ENCODE measurements around the gene WNT7A.

Gene WNT7A

DNA sequence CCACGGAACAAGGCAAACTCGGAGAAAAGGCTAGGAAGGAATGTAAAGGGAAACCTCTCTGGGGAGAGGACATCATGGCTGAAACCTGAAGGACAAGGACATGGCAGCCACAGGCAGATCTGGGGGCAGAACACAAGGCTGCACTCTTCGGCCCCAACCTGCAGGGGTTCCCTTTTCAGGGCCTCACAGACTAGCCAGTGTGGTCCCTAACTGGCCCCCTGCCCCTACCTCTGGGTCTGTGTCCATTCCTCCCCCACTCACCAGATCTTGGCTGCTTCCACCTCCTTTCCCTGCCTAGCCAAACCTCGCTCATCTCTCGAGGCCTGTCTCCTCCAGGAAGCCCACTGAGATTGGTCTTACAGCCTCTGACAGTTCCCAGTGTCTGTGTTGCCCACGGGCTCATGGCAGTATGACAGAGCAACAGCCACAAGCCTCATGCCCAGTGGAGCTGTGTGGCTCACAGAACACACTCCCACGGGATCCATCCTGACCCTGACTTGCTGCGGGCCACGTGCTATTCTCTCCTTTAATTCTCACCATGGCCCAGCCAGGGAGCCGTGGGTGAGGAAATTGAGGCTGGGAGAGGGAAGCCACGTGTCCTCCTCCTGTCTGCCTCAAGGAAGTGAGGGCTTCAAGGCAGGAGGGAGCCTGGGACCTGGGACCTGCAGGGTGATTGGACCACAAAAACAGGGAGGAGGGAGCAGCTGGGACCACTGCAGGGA, 26.5 kb downstream of the WNT7A start:
- peaks cover 2% of the 10 kb centered on the region for H3K9me3 ChIP-seq (ENCODE audit: severe bottlenecking)
- H3K36me3 ChIP-seq = no peaks in the 10 kb centered on the region
- TF ChIP-seq, protein P1, sequence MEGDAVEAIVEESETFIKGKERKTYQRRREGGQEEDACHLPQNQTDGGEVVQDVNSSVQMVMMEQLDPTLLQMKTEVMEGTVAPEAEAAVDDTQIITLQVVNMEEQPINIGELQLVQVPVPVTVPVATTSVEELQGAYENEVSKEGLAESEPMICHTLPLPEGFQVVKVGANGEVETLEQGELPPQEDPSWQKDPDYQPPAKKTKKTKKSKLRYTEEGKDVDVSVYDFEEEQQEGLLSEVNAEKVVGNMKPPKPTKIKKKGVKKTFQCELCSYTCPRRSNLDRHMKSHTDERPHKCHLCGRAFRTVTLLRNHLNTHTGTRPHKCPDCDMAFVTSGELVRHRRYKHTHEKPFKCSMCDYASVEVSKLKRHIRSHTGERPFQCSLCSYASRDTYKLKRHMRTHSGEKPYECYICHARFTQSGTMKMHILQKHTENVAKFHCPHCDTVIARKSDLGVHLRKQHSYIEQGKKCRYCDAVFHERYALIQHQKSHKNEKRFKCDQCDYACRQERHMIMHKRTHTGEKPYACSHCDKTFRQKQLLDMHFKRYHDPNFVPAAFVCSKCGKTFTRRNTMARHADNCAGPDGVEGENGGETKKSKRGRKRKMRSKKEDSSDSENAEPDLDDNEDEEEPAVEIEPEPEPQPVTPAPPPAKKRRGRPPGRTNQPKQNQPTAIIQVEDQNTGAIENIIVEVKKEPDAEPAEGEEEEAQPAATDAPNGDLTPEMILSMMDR (IDR thresholded peaks at IDR 0.05; ENCODE audit: low read depth, low read length) = no peak
- DNase-seq = no peak
- H3K27ac ChIP-seq = no peak overlapping the region
- peaks cover 90% of the 10 kb centered on the region for H3K27me3 ChIP-seq (ENCODE audit: insufficient read depth, low read depth, severe bottlenecking)
- no peak overlapping the region for H3K4me3 ChIP-seq (ENCODE audit: low read depth, low read length)

DNA sequence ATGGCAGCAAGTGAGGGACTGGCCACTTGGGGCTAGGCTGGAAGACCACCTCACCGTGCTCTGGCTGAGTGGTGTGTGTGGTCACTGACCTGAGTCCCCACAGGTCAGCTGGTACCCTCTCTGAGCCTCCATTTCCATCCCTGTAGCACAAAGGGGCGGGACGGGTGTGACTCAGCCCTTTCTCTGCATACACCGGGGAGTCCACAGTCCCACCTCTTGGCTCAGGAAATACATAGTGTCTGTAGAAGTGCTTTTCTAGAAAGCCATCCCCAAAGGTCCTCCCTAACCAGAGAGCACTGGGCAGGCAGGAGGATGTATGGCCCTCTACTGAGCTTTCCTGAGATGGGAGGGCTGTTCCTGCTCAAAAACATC, 27.2 kb downstream of the WNT7A start:
- no peak overlapping the region for H3K27ac ChIP-seq
- TF ChIP-seq, protein P1 (IDR thresholded peaks at IDR 0.05; ENCODE audit: low read depth, low read length) = no peak
- H3K27me3 ChIP-seq (ENCODE audit: insufficient read depth, low read depth, severe bottlenecking) = peaks cover 90% of the 10 kb centered on the region

DNA sequence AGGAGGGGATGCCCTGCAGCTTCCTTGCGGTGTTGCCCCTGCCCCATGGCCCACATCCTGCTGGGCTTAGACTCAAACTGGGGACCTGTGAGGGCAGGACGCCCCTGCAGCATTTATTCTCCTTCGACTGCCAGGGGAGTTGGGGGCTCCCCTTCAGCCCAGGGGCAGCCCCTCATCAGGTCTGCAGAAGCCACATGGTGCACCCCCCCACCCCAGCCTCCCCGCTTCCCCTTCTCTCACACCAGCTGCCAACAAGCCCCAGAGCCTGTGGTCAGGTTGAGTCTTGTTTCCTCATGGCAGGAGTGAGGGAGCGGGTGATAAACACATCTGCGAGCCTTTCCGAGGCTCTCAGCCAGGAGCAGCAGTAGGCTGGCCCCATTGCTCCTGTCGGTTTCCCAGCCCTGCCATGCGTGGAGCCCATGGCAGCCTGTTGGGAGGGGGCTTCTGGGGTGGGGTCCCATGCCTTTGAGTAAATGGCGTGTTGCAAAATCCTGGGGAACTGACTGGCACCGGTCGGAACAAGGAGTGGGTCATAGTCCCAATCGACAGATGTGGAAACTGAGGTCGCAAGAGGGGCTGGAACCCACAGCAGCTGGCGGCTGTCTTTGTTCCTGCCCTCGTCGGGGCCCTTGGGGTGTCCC, 27.8 kb downstream of the WNT7A start:
- H3K36me3 ChIP-seq = no peaks in the 10 kb centered on the region
- TF ChIP-seq, protein P1 (IDR thresholded peaks at IDR 0.05; ENCODE audit: low read depth, low read length) = no peak
- no peak overlapping the region for H3K4me3 ChIP-seq (ENCODE audit: low read depth, low read length)
- no peak overlapping the region for H3K27ac ChIP-seq
- no peak for DNase-seq
- peaks cover 2% of the 10 kb centered on the region for H3K9me3 ChIP-seq (ENCODE audit: severe bottlenecking)
- H3K27me3 ChIP-seq (ENCODE audit: insufficient read depth, low read depth, severe bottlenecking) = peaks cover 89% of the 10 kb centered on the region

More for the DNA sequence above, 27.2 kb downstream of the WNT7A start:
- Histone ChIP-seq H3K36me3 (no peaks in the 10 kb centered on the region), H3K4me3 (ENCODE audit: low read depth, low read length) (no peak overlapping the region), H3K9me3 (ENCODE audit: severe bottlenecking) (peaks cover 2% of the 10 kb centered on the region)
- no peak for DNase-seq

DNA sequence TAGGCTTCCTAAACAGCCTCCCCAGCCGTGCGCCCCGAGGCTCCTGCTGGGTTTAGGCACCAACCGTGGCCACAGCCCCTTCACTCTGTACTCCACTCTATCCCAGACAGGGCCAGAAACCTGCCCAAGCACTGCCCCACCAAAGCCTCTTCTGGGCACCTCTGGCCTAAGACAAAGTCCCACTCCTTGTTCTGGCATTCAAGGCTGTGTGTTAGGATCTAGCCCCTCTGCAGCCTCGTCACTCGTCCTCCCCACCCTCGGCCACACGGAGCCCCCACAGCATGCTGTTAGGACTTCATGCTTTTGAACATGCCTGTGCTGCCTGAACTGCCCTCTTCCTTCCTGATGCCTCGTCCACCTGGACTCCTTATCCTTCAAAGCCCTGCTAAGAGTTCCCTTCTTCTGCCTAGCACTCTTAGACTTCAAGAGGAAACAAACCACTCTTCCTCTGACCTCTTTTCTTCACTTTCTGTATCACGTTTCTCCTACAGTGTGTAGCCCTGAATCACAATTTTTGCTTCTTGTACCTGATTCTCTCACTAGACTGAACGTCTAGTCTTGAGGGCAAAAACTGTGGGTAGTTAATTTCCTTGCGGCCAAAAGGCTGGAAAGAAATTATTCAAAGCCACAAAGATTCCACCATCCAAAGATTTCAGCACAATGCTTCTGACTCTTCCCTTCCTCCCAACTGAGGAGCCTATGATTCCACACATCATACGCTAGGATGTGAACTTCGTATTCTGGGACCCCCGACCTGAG, 28.6 kb downstream of the WNT7A start:
- TF ChIP-seq, protein P1 (IDR thresholded peaks at IDR 0.05; ENCODE audit: low read depth, low read length) = no peak
- Histone ChIP-seq H3K36me3 (no peaks in the 10 kb centered on the region), H3K4me3 (ENCODE audit: low read depth, low read length) (no peak overlapping the region), H3K27me3 (ENCODE audit: insufficient read depth, low read depth, severe bottlenecking) (peaks cover 90% of the 10 kb centered on the region), H3K9me3 (ENCODE audit: severe bottlenecking) (peaks cover 2% of the 10 kb centered on the region), H3K27ac (no peak overlapping the region)
- no peak for DNase-seq

DNA sequence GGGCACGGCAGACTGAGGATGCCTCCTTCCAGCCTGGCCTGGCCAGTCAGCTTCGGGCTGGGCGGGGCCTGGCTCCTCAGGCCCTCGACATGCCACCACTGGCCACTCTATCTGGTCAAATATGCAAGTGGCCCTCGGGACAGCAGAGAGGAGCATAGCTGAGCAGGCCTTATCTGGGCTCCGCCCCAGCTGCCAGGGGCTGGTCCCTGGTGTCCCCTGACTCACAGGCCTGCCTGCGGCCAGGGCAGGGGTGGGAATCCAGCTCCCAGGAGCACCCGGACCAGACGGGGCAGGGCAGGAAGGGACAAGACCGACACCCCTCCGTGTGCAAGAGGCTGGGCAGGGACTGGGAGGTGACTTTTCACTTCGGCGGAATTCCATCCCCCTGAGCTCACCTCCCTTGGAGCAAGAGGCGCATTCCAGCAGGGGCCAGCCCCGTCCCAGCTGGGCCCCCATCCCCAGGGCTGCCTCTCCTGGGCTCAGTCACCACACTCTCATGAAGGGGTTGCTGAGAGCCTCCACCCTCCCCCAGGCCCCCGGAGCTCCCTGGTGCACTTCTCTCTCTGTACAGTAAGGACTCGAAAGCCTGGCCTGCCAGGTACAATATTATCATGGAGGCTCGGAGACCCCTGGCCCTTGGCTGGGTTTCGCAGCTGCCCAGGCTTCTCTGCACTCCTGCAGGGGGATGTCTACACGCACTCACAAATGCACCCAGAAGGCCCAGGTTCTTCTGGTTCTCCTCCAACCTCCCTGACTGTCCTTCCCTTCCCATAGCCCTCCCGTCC, 29.5 kb downstream of the WNT7A start:
- Histone ChIP-seq H3K9me3 (ENCODE audit: severe bottlenecking) (peaks cover 2% of the 10 kb centered on the region), H3K36me3 (no peaks in the 10 kb centered on the region), H3K27ac (no peak overlapping the region), H3K4me3 (ENCODE audit: low read depth, low read length) (no peak overlapping the region), H3K27me3 (ENCODE audit: insufficient read depth, low read depth, severe bottlenecking) (peaks cover 94% of the 10 kb centered on the region)
- no peak for DNase-seq
- TF ChIP-seq, protein P1 (IDR thresholded peaks at IDR 0.05; ENCODE audit: low read depth, low read length) = no peak
